NCI-H1930 (cell line): ENCODE results near the gene MANBA.

Experiments used
- DNase-seq, 2 experiments: peaks; one replicate each; lab custom pipeline; 2025; lab: John Stamatoyannopoulos, UW

Gene MANBA

DNA sequence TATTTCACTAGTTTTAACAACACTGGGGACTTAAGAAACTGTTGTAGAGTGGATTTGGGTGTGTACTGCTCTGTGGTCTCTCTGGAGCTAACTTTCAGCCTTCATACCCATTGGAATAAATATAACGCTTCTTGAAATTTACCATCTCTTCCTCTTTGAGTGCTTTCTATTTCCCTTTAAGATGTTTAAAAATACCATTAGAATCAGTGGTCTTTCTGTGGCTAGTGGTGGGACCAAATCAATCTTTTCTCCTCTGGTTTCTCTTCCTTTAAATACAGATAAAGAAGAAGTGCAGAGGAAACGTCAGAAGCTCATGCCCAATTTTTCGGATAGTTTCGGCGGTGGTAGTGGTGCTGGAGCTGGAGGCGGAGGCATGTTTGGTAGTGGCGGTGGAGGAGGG is 167.6 kb downstream of the MANBA start:
- DNase-seq: no peak

DNA sequence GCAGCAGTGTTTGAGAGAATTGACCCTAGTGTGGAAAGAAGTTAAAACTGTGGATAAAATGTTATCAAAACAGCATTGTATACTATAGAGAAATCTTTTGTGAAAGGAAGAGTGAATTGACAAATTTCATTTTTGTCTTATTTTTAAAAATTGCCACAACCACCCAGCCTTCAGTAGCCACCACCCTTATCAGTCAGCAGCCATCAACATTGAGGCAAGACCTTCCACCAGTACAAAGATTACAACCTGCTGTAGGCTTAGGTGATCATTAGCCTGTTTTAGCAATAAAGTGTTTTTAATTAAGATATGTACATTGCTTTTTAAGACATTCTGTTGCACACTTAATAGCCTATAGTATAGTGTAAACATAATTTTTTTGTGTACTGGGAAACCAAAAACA is 168.5 kb downstream of the MANBA start:
- DNase-seq: no peak

DNA sequence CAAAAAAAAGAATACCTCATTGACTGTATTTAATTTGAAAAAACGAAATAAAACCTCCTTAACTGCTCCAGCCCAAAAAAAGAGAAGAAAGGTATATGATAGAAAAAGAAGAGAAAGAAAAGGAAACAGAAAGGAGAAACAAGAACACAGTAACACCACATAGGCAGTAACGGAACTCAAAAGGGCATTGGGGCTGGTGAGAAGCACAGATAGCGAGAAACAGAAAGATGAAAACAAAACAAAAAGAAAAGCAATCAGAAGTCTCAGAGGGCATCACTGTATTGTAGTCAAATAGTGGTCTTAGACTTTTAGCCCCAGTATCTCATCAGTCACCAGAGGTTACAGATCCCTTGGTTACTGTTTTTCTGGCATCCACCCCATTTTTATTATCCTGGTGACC is 171.0 kb downstream of the MANBA start:
- no peak for DNase-seq

DNA sequence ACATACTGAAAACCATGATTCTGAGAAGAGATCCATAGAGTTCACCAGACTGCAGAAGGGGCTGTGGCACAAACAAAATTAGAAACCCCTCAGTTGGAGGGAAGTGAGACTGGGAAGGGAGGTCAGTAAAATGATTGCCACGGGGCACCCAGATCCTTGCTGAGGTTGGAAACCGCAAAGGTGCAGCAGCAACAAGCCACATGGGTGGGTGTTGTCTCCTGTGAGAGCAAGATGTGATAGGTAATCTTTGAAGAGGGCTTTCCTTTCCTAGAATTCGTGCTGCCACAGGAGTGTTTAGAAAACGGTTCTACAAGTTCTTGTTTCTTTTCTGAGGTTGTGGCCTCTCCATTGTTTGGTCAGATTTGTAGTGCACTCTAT is 174.1 kb downstream of the MANBA start:
- no peak for DNase-seq

DNA sequence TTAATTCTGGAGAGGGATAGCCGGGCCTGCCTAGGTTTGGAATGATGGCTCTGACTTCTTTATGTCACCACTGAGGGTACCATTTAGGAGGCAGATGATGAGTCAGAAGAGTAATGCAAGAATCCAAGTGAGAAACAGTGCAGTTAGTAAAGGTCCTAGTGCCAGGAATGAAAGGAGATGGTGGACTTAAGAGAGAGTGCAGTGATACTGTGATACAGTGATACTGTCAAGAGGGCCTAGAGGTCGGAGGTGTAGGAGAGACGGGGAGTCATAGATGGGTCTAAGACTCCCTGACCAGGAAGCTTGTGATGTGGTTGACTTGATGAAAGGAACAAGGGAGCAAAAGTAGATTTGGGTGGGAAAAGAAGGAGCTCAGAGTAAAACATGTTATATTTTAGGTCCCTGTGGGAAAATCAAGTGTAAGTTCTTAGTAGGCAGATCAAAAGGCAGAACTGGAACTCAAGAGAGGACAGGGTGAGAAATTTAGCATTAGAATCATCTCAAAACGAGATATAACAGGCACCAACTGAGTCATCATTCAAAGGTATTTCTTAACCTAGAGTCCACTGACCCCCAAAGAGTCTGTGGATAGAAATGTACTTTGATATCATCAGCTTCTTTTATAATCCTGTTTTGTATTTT is 174.6 kb downstream of the MANBA start:
- no peak for DNase-seq

DNA sequence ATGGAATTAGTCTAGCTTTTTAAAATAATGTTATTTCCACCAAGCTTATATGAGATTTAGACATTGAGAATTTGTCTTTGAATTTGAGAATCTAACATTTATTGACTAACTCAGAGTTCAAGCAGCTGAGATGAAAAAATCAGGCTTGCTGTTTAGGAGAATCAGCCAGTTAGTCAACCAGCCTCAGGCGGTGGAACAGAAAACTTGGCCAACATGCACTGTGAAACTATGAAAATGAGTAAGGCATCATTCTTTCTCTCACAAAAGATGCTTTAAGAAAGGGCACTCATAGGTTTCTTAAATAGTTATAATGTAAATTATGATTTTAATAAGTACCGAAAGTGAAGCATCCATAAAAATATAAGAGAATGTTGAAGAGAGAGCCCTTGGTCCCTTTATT is 175.4 kb downstream of the MANBA start:
- no peak for DNase-seq

DNA sequence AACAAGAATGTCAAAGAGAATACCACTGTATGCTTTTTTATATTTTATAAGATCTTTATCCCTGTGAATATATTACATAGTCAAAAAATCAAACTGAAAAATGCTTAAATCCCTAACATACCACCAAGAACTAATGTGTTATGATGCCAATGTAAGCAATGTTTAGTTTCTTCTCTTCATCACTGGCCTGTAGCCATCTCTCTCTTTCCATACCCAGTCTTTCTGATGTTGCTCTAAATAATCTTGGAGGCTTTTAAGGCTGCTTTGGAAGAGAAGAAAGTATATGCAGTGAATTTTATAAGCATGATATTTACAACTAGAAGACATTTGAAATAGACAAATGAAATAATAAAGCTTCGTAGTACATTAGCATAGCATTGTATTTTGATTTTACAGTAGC is 176.7 kb downstream of the MANBA start:
- DNase-seq: no peak
